HCT116 (cell line): Measurements from ENCODE around the gene GSG1L. TPM values are rescaled to one million over a fixed set of nuclear protein-coding genes. Genes with fewer than 3 reads are reported as not detected.

Experiments used
- CBX3 ChIP-seq: IDR thresholded peaks from 2 replicates; pipeline ENCODE4 v1.6.1; 2012; ENCODE audit warnings: low read depth
- ELF1 ChIP-seq: IDR thresholded peaks from 2 replicates; pipeline ENCODE4 v1.6.1; 2012; ENCODE audit warnings: low read depth, borderline replicate concordance
- FOSL1 ChIP-seq: IDR thresholded peaks from 2 replicates; pipeline ENCODE4 v1.6.1; 2012; ENCODE audit warnings: low read depth
- POLR2AphosphoS5 ChIP-seq: IDR thresholded peaks from 2 replicates; pipeline ENCODE4 v1.6.1; 2011; ENCODE audit warnings: mild to moderate bottlenecking, low read depth, low read length, moderate library complexity
- SIN3A ChIP-seq: IDR thresholded peaks from 2 replicates; pipeline ENCODE4 v1.6.1; 2012; ENCODE audit warnings: low read depth
- ZFX ChIP-seq: fragments of 450-650 bp; IDR thresholded peaks from 2 replicates; pipeline ENCODE4 v1.6.1; 2017
- ZNF274 ChIP-seq: fragments of 200-500 bp; sonication (Bioruptor generic); IDR thresholded peaks from 2 replicates; pipeline ENCODE4 v1.6.1; 2014; ENCODE audit warnings: mild to moderate bottlenecking, low read depth, low read length, inconsistent platforms
- total RNA-seq: library from RNA; stranded (reverse); gene quantifications from one replicate; pipeline ENCODE4 v1.2.1, GENCODE V29; 2021; ENCODE audit not compliant: unreplicated experiment
- TF ChIP-seq, protein P1 (sequence below): IDR thresholded peaks from 2 replicates; pipeline ENCODE4 v1.6.1; 2012; ENCODE audit warnings: low read depth
- TF ChIP-seq, protein P2 (sequence below): IDR thresholded peaks from 2 replicates; pipeline ENCODE4 v1.6.1; 2012

GSG1L gene
- total RNA-seq, 1 experiment from 2014 or later = not detected

DNA sequence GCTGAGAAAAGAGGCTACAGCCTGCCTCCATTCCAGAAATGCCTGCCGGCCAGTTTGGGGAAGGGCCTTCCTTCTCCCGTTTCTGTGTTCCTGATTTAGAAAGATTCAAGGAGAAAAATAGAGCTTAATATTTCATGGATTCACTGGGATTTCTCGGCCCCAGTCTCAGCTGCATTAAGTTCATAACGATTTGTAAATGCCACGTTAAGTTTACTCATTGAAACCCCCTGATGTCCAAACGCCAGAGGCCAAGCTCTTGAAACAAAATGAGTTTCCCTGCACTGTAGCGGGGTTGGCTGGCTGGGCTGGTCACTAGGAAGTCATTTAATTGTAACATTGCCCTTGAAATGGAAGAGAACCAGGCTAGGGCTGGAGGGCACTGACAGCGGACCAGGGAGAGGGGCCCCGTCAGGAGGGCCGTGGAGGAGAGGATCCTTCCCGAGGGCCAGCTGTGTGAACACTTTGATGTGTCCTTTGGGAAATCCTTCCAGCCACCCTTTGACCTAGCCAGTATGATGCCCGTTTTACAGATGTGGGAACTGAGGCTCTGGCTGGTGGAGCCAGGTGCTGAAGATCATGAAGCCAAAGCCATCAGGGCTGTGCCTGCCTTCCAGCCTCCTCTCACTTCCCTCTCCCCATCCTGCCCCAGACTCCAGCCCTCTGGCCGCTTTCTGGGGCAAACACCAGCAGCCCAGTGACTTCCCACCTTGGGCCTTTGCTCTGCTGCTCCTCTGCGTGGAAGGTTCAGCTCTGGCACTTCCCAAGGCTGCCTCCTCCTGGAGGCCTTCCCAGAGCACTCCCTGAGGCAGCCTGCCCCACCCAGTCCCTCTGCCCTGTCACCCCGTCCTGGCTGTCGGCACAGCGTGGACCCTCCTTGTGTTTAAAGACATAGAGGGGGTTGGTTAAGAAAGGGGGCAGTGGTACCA, 293.0 kb downstream of the GSG1L start (continued):
- TF ChIP-seq, protein P1, sequence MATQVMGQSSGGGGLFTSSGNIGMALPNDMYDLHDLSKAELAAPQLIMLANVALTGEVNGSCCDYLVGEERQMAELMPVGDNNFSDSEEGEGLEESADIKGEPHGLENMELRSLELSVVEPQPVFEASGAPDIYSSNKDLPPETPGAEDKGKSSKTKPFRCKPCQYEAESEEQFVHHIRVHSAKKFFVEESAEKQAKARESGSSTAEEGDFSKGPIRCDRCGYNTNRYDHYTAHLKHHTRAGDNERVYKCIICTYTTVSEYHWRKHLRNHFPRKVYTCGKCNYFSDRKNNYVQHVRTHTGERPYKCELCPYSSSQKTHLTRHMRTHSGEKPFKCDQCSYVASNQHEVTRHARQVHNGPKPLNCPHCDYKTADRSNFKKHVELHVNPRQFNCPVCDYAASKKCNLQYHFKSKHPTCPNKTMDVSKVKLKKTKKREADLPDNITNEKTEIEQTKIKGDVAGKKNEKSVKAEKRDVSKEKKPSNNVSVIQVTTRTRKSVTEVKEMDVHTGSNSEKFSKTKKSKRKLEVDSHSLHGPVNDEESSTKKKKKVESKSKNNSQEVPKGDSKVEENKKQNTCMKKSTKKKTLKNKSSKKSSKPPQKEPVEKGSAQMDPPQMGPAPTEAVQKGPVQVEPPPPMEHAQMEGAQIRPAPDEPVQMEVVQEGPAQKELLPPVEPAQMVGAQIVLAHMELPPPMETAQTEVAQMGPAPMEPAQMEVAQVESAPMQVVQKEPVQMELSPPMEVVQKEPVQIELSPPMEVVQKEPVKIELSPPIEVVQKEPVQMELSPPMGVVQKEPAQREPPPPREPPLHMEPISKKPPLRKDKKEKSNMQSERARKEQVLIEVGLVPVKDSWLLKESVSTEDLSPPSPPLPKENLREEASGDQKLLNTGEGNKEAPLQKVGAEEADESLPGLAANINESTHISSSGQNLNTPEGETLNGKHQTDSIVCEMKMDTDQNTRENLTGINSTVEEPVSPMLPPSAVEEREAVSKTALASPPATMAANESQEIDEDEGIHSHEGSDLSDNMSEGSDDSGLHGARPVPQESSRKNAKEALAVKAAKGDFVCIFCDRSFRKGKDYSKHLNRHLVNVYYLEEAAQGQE = no peak
- TF ChIP-seq SIN3A = no peak
- TF ChIP-seq POLR2AphosphoS5 = no peak
- TF ChIP-seq, protein P2, sequence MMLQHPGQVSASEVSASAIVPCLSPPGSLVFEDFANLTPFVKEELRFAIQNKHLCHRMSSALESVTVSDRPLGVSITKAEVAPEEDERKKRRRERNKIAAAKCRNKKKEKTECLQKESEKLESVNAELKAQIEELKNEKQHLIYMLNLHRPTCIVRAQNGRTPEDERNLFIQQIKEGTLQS = no peak
- TF ChIP-seq ZFX = no peak
- no peak for TF ChIP-seq ZNF274
- TF ChIP-seq CBX3 = no peak
- no peak for TF ChIP-seq ELF1
- no peak for TF ChIP-seq FOSL1
